HUES48 (cell line): ENCODE results near the gene SULT1B1.

ENCODE experiments used
- H3K27ac ChIP-seq: one replicate; pipeline ENCODE4 v1.7.0; 2013; ENCODE audit warnings: low read depth, low read length, inconsistent platforms
- H3K27me3 ChIP-seq: 2 replicates; pipeline ENCODE4 v1.6.1; 2013; ENCODE audit warnings: mild to moderate bottlenecking, low read length; ENCODE audit not compliant: control insufficient read depth, insufficient read depth
- H3K36me3 ChIP-seq: 2 replicates; pipeline ENCODE4 v1.6.1; 2013; ENCODE audit warnings: low read length; ENCODE audit not compliant: control insufficient read depth, insufficient read depth
- H3K4me1 ChIP-seq: 2 replicates; pipeline ENCODE4 v1.6.1; 2013; ENCODE audit warnings: mild to moderate bottlenecking, low read length; ENCODE audit not compliant: control insufficient read depth, insufficient read depth
- H3K4me3 ChIP-seq: 2 replicates; pipeline ENCODE4 v1.5.1; 2013; ENCODE audit warnings: mild to moderate bottlenecking, low read depth, low read length
- H3K9ac ChIP-seq: 2 replicates; pipeline ENCODE4 v1.6.1; 2013; ENCODE audit warnings: mild to moderate bottlenecking, low read depth, low read length, moderate library complexity
- H3K9me3 ChIP-seq: 2 replicates; pipeline ENCODE4 v1.6.1; 2013; ENCODE audit warnings: low read length; ENCODE audit not compliant: control insufficient read depth, insufficient read depth

Gene SULT1B1

DNA sequence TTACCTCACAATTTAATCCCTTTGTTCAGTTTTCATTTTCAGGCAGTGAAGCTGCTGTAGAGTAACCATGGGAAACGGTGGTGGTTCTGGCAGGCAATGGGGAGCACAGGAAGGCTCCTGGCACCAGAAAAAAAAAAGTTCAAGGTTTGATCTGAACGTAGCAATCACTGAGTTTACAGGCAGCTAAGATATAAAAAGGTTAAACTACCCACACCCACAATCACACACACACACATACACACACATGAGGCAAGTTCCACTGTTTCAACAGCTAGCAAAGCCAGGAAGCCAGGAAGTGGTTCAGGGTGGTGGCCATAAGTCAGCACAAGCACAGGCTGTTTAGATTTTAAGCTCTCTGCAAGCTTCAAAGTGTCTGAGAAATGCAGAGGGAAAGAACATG lies at the start of gene SULT1B1:
TSS of gene SULT1B1 (minus strand) at position 166 of the 400 bp plus-strand sequence. CDS start 5,403 bp downstream, outside the sequence.
- no peaks in the 10 kb centered on the region for H3K36me3 ChIP-seq
- no peak within 1 kb of the TSS for H3K27ac ChIP-seq
- no peak within 1 kb of the TSS for H3K9ac ChIP-seq
- no peaks in the 10 kb centered on the region for H3K27me3 ChIP-seq
- no peaks in the 10 kb centered on the region for H3K4me1 ChIP-seq
- no peak within 1 kb of the TSS for H3K4me3 ChIP-seq
- H3K9me3 ChIP-seq = no peaks in the 10 kb centered on the region

DNA sequence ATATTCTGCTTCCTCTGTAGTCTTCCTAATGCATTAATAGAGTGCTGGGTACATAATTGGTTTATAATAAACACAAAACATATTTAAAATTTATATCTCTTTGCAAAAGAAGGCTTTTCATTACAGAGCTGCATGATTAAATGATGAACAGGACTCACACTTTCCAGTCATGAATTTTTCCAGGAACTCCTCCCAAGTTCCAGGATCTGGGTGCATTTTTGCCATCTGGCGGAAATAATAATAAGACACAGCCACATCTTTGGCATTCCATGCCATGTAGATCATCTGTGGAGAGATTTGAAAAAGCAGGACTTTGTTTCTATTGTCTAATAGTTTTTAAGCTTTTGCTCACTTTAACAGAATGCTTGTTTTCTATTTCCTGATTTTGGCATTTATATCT lies 40.2 kb upstream of the SULT1B1 start:
- H3K27ac ChIP-seq = no peak overlapping the region
- H3K36me3 ChIP-seq = no peaks in the 10 kb centered on the region
- H3K9me3 ChIP-seq = no peaks in the 10 kb centered on the region
- H3K9ac ChIP-seq = no peak overlapping the region
- no peaks in the 10 kb centered on the region for H3K4me1 ChIP-seq
- H3K4me3 ChIP-seq = no peak overlapping the region
- H3K27me3 ChIP-seq = no peaks in the 10 kb centered on the region

DNA sequence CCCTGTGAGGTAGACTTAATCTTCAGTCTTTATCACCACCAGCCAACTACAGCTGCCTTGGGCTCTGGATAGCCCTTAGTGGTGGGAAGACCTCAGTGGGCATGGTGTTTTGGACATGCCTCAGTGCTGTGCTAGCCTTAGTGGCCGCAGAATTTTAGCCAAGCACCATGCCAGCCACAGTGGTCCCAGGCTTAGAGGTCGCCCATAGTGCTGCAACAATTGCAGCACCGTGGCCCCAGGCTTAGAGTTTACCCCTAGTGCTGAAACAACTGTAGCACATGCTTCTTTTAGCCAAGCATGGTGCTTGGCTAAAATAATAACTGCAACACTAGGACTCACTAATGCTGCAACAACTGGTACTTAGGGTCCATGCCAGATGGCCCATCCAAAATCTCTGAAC lies 38.9 kb upstream of the SULT1B1 start:
- no peaks in the 10 kb centered on the region for H3K4me1 ChIP-seq
- H3K9ac ChIP-seq = no peak overlapping the region
- no peak overlapping the region for H3K4me3 ChIP-seq
- H3K27me3 ChIP-seq = no peaks in the 10 kb centered on the region
- no peaks in the 10 kb centered on the region for H3K36me3 ChIP-seq
- no peaks in the 10 kb centered on the region for H3K9me3 ChIP-seq
- H3K27ac ChIP-seq = no peak overlapping the region

DNA sequence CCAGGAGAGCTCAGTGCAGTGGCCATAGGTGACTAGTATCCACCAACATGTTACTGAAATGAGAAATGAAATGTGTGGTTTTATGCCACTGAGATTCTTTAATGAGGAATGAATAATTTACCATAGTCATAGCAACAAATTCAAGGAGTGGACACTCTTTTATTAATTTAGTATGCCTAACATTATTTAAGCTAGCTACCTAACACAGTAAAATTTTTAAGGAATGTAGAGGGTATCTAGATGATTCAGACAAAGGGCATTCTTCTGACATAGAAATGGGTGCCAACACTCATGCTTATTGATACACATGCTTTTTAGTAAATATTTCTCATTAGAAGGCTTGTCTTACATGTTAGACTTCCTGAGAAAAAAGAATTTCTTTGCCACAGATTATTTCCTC lies 33.3 kb upstream of the SULT1B1 start:
- Histone ChIP-seq H3K27me3 (no peaks in the 10 kb centered on the region), H3K9me3 (no peaks in the 10 kb centered on the region), H3K27ac (no peak overlapping the region), H3K9ac (no peak overlapping the region), H3K4me3 (no peak overlapping the region), H3K4me1 (no peaks in the 10 kb centered on the region), H3K36me3 (no peaks in the 10 kb centered on the region)

DNA sequence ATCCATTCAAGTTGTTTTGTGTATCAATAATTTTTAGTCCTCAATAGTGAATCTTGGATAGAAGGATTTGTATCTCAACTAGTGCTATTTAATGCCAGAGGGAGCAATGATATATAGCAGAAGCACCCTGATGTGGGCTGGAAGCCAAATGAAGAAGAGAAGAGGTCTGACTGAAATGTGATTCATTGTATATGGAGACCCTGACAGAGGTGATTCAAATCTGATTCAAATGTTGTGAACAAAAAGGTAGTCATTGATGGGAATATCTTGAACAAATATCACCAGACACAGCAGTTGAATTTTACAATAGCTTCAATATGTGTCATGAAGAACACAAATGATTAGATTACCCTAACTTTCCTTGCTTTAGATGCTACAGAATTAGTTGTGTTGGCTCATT lies 27.5 kb upstream of the SULT1B1 start:
- no peaks in the 10 kb centered on the region for H3K4me1 ChIP-seq
- no peak overlapping the region for H3K27ac ChIP-seq
- no peaks in the 10 kb centered on the region for H3K9me3 ChIP-seq
- no peak overlapping the region for H3K4me3 ChIP-seq
- no peaks in the 10 kb centered on the region for H3K36me3 ChIP-seq
- no peaks in the 10 kb centered on the region for H3K27me3 ChIP-seq
- H3K9ac ChIP-seq = no peak overlapping the region

DNA sequence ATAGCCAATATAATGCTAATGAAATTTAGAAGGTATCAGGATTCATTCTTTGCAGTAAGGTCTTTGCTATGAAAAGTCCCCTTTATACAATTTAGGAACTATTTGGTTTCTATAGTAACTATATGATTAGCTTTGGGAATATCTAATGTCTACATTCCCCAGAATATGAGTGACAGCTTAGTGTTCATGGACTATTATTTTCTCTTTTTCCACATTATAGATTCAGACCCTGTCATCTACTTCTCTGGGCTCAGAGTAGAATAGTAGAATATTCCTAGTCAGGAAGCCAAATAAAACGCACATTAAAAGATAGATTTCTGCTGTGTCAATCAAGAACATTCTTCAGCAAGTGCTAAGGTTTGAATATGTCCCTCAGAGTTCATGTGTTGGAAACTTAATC lies 26.1 kb upstream of the SULT1B1 start:
- Histone ChIP-seq H3K36me3 (no peaks in the 10 kb centered on the region), H3K4me1 (no peaks in the 10 kb centered on the region), H3K9me3 (no peaks in the 10 kb centered on the region; the same call in 1 of the 2 replicates)

DNA sequence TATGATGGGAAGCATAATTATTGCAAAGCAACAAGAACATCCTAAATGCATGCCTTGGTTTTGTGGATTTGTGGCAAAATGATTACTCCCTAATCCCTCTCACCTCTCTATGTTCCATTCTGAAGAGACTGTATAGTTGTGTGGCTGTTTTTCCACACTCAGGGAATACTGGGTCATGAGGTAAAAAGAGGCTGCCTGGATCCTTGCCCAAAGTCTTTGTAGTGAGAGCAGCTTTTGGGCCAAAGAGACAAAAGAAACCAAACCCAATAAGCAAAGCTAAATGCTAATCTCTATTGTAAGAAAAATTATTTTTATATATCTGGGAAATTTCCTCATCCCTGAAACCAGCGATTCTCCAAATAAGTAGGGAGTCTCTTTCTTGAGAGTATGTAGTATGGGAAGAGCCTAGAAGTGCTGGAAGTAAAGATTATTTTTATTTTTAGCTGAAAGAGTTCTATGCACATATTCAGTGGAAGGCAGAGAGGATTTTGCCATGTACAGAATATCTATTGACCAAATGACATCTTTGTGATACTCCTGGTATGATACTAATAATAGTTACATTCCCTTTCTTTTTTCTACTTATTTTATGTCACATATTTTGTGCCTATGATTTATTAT lies 24.9 kb upstream of the SULT1B1 start:
- Histone ChIP-seq H3K27me3 (no peaks in the 10 kb centered on the region), H3K4me3 (no peak overlapping the region), H3K27ac (no peak overlapping the region), H3K4me1 (no peaks in the 10 kb centered on the region), H3K9me3 (no peaks in the 10 kb centered on the region; the same call in 1 of the 2 replicates), H3K9ac (no peak overlapping the region), H3K36me3 (no peaks in the 10 kb centered on the region)

More for the DNA sequence above, 26.1 kb upstream of the SULT1B1 start:
- no peaks in the 10 kb centered on the region for H3K27me3 ChIP-seq
- H3K27ac ChIP-seq = no peak overlapping the region
- H3K4me3 ChIP-seq = no peak overlapping the region
- H3K9ac ChIP-seq = no peak overlapping the region

DNA sequence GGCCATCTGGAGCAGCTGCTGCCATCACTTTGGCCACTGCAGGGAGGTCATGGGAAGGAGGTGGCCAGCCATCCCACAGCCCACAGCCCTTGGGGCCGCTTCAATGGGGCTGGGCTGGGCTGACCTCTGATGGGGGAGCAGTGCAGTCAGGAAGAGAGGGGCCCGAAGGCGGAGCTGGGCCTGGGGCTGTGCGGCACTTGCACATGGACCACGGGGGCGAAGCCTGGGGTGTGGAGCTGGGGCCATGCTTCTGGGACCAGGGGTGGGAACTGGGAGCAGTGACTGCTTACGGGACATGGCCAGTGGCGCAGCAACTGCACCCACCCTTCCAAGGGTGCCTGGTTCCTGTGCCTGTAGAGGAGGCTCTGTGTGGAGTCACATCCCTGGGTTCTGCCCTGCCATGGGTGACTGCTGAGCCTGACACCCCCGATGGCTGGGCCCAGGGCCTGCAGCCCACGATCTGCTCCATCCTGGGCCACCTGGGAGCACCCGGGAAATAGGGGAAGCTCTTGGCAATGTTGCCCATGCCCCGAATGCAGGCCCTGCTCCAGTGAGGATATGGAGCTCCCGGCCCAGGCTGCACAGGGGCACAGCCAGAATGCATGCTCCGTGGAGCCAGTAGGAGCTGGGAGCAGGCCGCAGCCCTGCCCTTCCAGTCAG lies 22.4 kb upstream of the SULT1B1 start:
- no peak overlapping the region for H3K4me3 ChIP-seq

DNA sequence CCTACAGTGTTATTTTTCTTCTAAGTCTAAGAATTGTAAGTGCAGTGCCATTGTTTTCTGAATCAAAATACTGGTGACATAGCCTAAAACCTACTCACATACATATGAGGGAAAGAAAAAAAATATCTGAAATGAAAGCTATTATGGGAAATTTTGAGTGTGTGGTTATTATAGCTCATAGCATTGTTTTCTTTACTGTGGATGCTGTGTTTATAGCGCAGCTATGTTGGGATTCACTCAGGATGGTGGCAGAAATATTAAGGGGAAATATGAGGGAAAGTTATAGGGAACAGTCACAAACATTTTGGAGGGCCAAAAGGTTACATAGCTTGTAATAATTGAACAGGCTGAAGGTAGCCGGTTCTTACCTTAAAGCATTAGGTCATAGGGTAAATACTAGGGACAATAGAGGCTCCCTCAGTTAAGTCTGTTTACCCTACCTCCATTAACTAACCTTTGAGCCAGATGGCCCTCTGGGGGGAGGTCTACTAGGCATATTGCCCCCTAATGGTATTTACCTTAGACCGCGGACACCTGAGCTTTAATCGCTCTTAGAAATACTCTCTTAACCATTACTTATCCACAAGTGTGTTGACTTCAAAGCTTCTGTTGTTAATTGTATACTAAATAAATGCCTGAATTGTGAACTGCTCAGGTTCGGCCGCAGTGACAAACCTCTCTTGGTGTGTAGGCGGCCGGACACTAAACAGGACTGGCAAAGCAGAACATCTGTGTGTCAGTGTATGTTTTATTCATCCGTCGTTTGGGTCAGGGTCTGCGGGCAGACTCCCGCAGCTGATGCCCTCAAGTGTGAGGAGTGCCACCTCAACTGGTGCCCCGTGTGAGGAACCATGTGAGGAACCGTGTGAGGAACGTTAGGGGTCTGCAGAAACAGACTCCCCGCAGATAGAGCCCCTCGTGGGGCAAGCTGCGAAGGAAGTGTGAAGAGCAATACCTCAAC lies 21.3 kb upstream of the SULT1B1 start:
- no peak overlapping the region for H3K4me3 ChIP-seq
- H3K9me3 ChIP-seq = no peaks in the 10 kb centered on the region; the same call in 1 of the 2 replicates
- H3K27ac ChIP-seq = peak overlapping the region; percentile 66
- H3K9ac ChIP-seq = no peak overlapping the region
- no peaks in the 10 kb centered on the region for H3K36me3 ChIP-seq
- H3K4me1 ChIP-seq = no peaks in the 10 kb centered on the region
- no peaks in the 10 kb centered on the region for H3K27me3 ChIP-seq

More for the DNA sequence above, 22.4 kb upstream of the SULT1B1 start:
- no peaks in the 10 kb centered on the region for H3K4me1 ChIP-seq
- H3K9me3 ChIP-seq = no peaks in the 10 kb centered on the region; the same call in 1 of the 2 replicates
- H3K27me3 ChIP-seq = no peaks in the 10 kb centered on the region
- H3K27ac ChIP-seq = no peak overlapping the region
- H3K36me3 ChIP-seq = no peaks in the 10 kb centered on the region
- no peak overlapping the region for H3K9ac ChIP-seq

DNA sequence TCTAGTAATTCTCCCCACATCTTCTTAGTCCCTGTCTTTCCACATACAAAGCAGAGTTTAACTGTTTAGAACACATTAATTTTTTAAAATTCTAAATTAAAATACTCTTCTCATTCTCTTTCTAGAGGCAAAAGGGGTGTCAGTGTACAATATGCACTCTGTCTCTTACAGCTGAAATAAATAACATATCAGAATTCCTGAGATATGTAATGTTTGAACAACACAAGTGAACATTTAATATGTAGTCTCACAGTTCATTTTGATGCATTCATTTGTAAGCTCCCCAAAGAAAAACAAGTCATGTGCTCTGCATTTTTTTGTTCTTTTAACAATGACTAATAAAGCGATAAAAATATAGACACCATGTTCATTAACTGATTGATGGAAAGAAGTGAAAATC lies 19.7 kb upstream of the SULT1B1 start:
- Histone ChIP-seq H3K9ac (no peak overlapping the region), H3K36me3 (no peaks in the 10 kb centered on the region), H3K4me3 (no peak overlapping the region), H3K9me3 (no peaks in the 10 kb centered on the region; the same call in 1 of the 2 replicates), H3K4me1 (0 out of 2 replicates have a peak, but pooled peaks cover 1% of the 10 kb centered on the region), H3K27ac (no peak overlapping the region), H3K27me3 (no peaks in the 10 kb centered on the region)
